H1 (cell line): Measurements from ENCODE around the gene TPRX1. TPM values are rescaled to one million over a fixed set of nuclear protein-coding genes. Genes with fewer than 3 reads are reported as not detected.

Experiments used
- CTCF ChIA-PET: fragments of 300-600 bp; sonication (Branson Sonifier 250); formaldehyde crosslinking; loops from one replicate; lab custom pipeline; 2021; ENCODE audit not compliant: partially characterized antibody; lab: Charles Lee
- POLR2A ChIA-PET: fragments of 300-600 bp; sonication (Branson Sonifier 250); formaldehyde crosslinking; loops from one replicate; lab custom pipeline; 2021; ENCODE audit warnings: inconsistent platforms; ENCODE audit not compliant: partially characterized antibody; lab: Charles Lee
- DNase-seq, 2 experiments: peaks; one replicate each; pipeline versions ENCODE4 v3.0.0 to v3.0.0-alpha.2; 2010 to 2022; ENCODE audit warnings: low spot score in 2 of 2, low read depth in 1 of 2, mixed read lengths in 1 of 2
- FAIRE-seq: peaks from 2 replicates; lab custom pipeline; 2011; peaks lifted over from hg19 to GRCh38; lab: Jason Lieb, UNC
- H2AFZ ChIP-seq: 2 replicates; pipeline ENCODE4 v1.8.1; 2012; ENCODE audit warnings: low read length, inconsistent platforms
- H2AK5ac ChIP-seq: 2 replicates; pipeline ENCODE4 v1.6.1; 2013; ENCODE audit warnings: low read depth, low read length
- H2BK120ac ChIP-seq: replicated peaks from 2 replicates; pipeline ENCODE3; 2013; ENCODE audit warnings: low read depth, low read length, inconsistent platforms
- H2BK12ac ChIP-seq: 2 replicates; pipeline ENCODE4 v1.6.1; 2013; ENCODE audit warnings: low read depth, low read length
- H2BK15ac ChIP-seq: 2 replicates; pipeline ENCODE4 v1.6.1; 2013; ENCODE audit warnings: low read length
- H2BK20ac ChIP-seq: 2 replicates; pipeline ENCODE4 v1.6.1; 2013; ENCODE audit warnings: low read length
- H2BK5ac ChIP-seq: 2 replicates; pipeline ENCODE4 v1.6.1; 2013; ENCODE audit warnings: low read depth, low read length
- H3K14ac ChIP-seq: 2 replicates; pipeline ENCODE4 v1.6.1; 2013; ENCODE audit warnings: inconsistent platforms; ENCODE audit not compliant: insufficient read length
- H3K18ac ChIP-seq: 2 replicates; pipeline ENCODE4 v1.6.1; 2013; ENCODE audit warnings: low read length; ENCODE audit errors: extremely low read depth
- H3K23ac ChIP-seq: 2 replicates; pipeline ENCODE4 v1.6.1; 2013; ENCODE audit warnings: inconsistent platforms; ENCODE audit not compliant: insufficient read length
- H3K23me2 ChIP-seq: 2 replicates; pipeline ENCODE4 v1.6.1; 2013; ENCODE audit warnings: low read depth, low read length
- H3K27ac ChIP-seq: 2 replicates; pipeline ENCODE4 v1.6.1; 2011; ENCODE audit warnings: low read depth, low read length, inconsistent platforms
- H3K27me3 ChIP-seq, 4 experiments: replicated peaks in 1 of 4; 1 replicate in 1 of 4; 2 replicates in 3 of 4; pipeline versions ENCODE4 v1.6.1 to v1.8.1; 2011 to 2013; ENCODE audit warnings: low read length in 3 of 4, mild to moderate bottlenecking in 3 of 4, inconsistent platforms in 2 of 4, mixed read lengths in 2 of 4, moderate library complexity in 1 of 4; ENCODE audit not compliant: control insufficient read depth in 3 of 4, insufficient read depth in 3 of 4; ENCODE audit errors: extremely low read depth in 1 of 4
- H3K36me3 ChIP-seq, 4 experiments: 2 replicates each; pipeline versions ENCODE4 v1.6.1 to v1.8.1; 2011 to 2013; ENCODE audit warnings: mild to moderate bottlenecking in 4 of 4, low read length in 3 of 4, moderate library complexity in 2 of 4, control low read depth in 1 of 4, inconsistent platforms in 1 of 4; ENCODE audit not compliant: insufficient read depth in 4 of 4, control insufficient read depth in 2 of 4
- H3K4ac ChIP-seq: replicated peaks from 2 replicates; pipeline ENCODE3; 2013; ENCODE audit warnings: low read length, low read depth, mixed read lengths, inconsistent platforms; ENCODE audit not compliant: insufficient read length
- H3K4me1 ChIP-seq, 4 experiments: replicated peaks in 1 of 4; 1 replicate in 1 of 4; 2 replicates in 3 of 4; pipeline versions ENCODE4 v1.6.1 to v1.8.1; 2011 to 2013; ENCODE audit warnings: low read length in 3 of 4, inconsistent platforms in 2 of 4, mixed read lengths in 1 of 4; ENCODE audit not compliant: insufficient read depth in 4 of 4, control insufficient read depth in 3 of 4
- H3K4me2 ChIP-seq, 2 experiments: 2 replicates each; pipeline versions ENCODE4 v1.6.1 to v1.8.1; 2011 to 2013; ENCODE audit warnings: low read depth in 2 of 2, low read length in 2 of 2, control low read depth in 1 of 2, inconsistent platforms in 1 of 2, mild to moderate bottlenecking in 1 of 2; ENCODE audit not compliant: insufficient read depth in 1 of 2
- H3K4me3 ChIP-seq, 4 experiments: fragments of 200-600, 300-600 bp in 1 of 4; sonication (generic), shearing (Covaris generic), sonication (Bioruptor Twin) in 1 of 4; 2 replicates each; pipeline versions ENCODE4 v1.5.1 to v1.8.1; 2011 to 2016; ENCODE audit warnings: low read length in 4 of 4, low read depth in 3 of 4, control low read depth in 2 of 4, inconsistent platforms in 2 of 4, mild to moderate bottlenecking in 2 of 4, mixed read lengths in 1 of 4, moderate library complexity in 1 of 4; ENCODE audit not compliant: insufficient read depth in 2 of 4; ENCODE audit errors: extremely low read depth in 1 of 4
- H3K56ac ChIP-seq: replicated peaks from 2 replicates; pipeline ENCODE3; 2013; ENCODE audit warnings: low read depth, mild to moderate bottlenecking, mixed read lengths, low read length, inconsistent platforms; ENCODE audit not compliant: insufficient read length
- H3K79me1 ChIP-seq: 2 replicates; pipeline ENCODE4 v1.6.1; 2013; ENCODE audit warnings: low read depth, low read length, control low read depth
- H3K79me2 ChIP-seq, 2 experiments: 2 replicates each; pipeline versions ENCODE4 v1.6.1 to v1.8.1; 2012 to 2013; ENCODE audit warnings: low read length in 2 of 2, mild to moderate bottlenecking in 2 of 2, inconsistent platforms in 1 of 2; ENCODE audit not compliant: insufficient read depth in 2 of 2, control insufficient read depth in 1 of 2
- H3K9ac ChIP-seq, 4 experiments: replicated peaks in 1 of 4; 1 replicate in 1 of 4; 2 replicates in 3 of 4; pipeline versions ENCODE4 v1.6.1 to v1.8.1; 2011 to 2013; ENCODE audit warnings: low read depth in 3 of 4, low read length in 3 of 4, control low read depth in 2 of 4, mild to moderate bottlenecking in 2 of 4, moderate library complexity in 2 of 4, inconsistent platforms in 1 of 4; ENCODE audit errors: extremely low read depth in 1 of 4
- H3K9me3 ChIP-seq, 2 experiments: 2 replicates each; pipeline versions ENCODE4 v1.6.1 to v1.8.1; 2012 to 2013; ENCODE audit warnings: mild to moderate bottlenecking in 2 of 2, moderate library complexity in 2 of 2, control low read depth in 1 of 2, inconsistent platforms in 1 of 2, low read depth in 1 of 2, low read length in 1 of 2, mixed read lengths in 1 of 2; ENCODE audit not compliant: insufficient read depth in 2 of 2
- H4K20me1 ChIP-seq, 2 experiments: replicated peaks in 1 of 2; 2 replicates each; pipeline versions ENCODE3 to v1.8.1; 2011 to 2013; ENCODE audit warnings: inconsistent platforms in 2 of 2, low read length in 2 of 2, mild to moderate bottlenecking in 1 of 2; ENCODE audit not compliant: insufficient read depth in 2 of 2, control insufficient read depth in 1 of 2
- H4K5ac ChIP-seq: 2 replicates; pipeline ENCODE4 v1.6.1; 2013; ENCODE audit warnings: low read length, low read depth, mixed read lengths, inconsistent platforms; ENCODE audit not compliant: insufficient read length
- H4K8ac ChIP-seq: 2 replicates; pipeline ENCODE4 v1.8.0; 2013; ENCODE audit warnings: mild to moderate bottlenecking, moderate library complexity, low read length, inconsistent platforms; ENCODE audit not compliant: insufficient read depth; ENCODE audit errors: extremely low read depth
- H4K91ac ChIP-seq: replicated peaks from 2 replicates; pipeline ENCODE3; 2013; ENCODE audit warnings: low read length, mixed read lengths, inconsistent platforms; ENCODE audit not compliant: insufficient read length
- ASH2L ChIP-seq: fragments of 200-600, 300-600 bp; sonication (generic); IDR thresholded peaks from one replicate; pipeline ENCODE4 v1.7.1; 2017; ENCODE audit warnings: low read length
- CBX5 ChIP-seq: fragments of 300-800, 300-1000 bp; sonication (generic); IDR thresholded peaks from 2 replicates; pipeline ENCODE4 v1.7.1; 2016; ENCODE audit warnings: antibody characterized with exemption, low read length, low read depth
- EP300 ChIP-seq, 2 experiments: IDR thresholded peaks; 1 replicate in 1 of 2; 2 replicates in 1 of 2; pipeline ENCODE4 v1.6.1; 2011 to 2012; ENCODE audit warnings: low read depth in 2 of 2, low read length in 2 of 2, mild to moderate bottlenecking in 2 of 2, borderline replicate concordance in 1 of 2, inconsistent platforms in 1 of 2, moderate library complexity in 1 of 2
- KDM5A ChIP-seq: fragments of 200-600 bp; IDR thresholded peaks from 2 replicates; pipeline ENCODE4 v1.7.1; 2012; ENCODE audit warnings: mild to moderate bottlenecking, low read length, inconsistent platforms, mixed read lengths
- POU5F1 ChIP-seq: IDR thresholded peaks from 2 replicates; pipeline ENCODE4 v1.6.1; 2011; ENCODE audit warnings: low read depth, mild to moderate bottlenecking, low read length, moderate library complexity
- RBBP5 ChIP-seq: IDR thresholded peaks from 2 replicates; pipeline ENCODE4 v1.7.1; 2012; ENCODE audit warnings: low read depth, mild to moderate bottlenecking, inconsistent platforms, low read length, moderate library complexity, borderline replicate concordance
- SIN3A ChIP-seq, 2 experiments: IDR thresholded peaks in 1 of 2; conservative IDR thresholded peaks in 1 of 2; 2 replicates each; pipeline ENCODE4 v1.6.1; 2011 to 2012; ENCODE audit warnings: low read length in 2 of 2, improper control_type of control experiment in 1 of 2, low read depth in 1 of 2, mild to moderate bottlenecking in 1 of 2
- SIRT6 ChIP-seq: IDR thresholded peaks from one replicate; pipeline ENCODE4 v1.7.1; 2012; ENCODE audit warnings: low read length, inconsistent platforms
- TAF7 ChIP-seq: optimal IDR thresholded peaks from 2 replicates; pipeline ENCODE3; 2011; ENCODE audit warnings: low read depth, mild to moderate bottlenecking, inconsistent platforms, low read length, moderate library complexity, borderline replicate concordance
- YY1 ChIP-seq: IDR thresholded peaks from 2 replicates; pipeline ENCODE4 v1.6.1; 2011; ENCODE audit warnings: low read depth, mild to moderate bottlenecking, low read length
- WGBS, 2 experiments: shearing (Covaris generic) in 1 of 2; methylation state at CpG; one replicate each; pipeline versions ENCODE4 v1.1.6 to v1.1.7; 2013 to 2015; ENCODE audit warnings: low lambda C conversion rate in 2 of 2, mixed read lengths in 2 of 2, inconsistent platforms in 1 of 2, low coverage in 1 of 2, missing lambda C conversion rate in 1 of 2; ENCODE audit not compliant: insufficient replicate concordance in 2 of 2, insufficient coverage in 1 of 2, insufficient read length in 1 of 2; ENCODE audit errors: extremely low coverage in 1 of 2, missing lambda C conversion rate in 1 of 2; 5-methylcytosine and 5-hydroxymethylcytosine counted together
- polyA plus RNA-seq, 7 experiments: library from polyadenylated mRNA; depleted of rRNA in 3 of 7; stranded (reverse) in 5 of 7; unstranded in 2 of 7; fragments of >200 nt in 5 of 7; fragments of 200-250 nt in 2 of 7; gene quantifications; 1 replicate in 5 of 7; 2 replicates in 1 of 7; 4 replicates in 1 of 7; pipeline versions ENCODE4 v1.2.1 to v1.2.3, GENCODE V29; 2011 to 2013; ENCODE audit warnings: missing spikeins in 2 of 7, mixed read lengths in 2 of 7
- total RNA-seq: library from RNA; stranded (reverse); fragmentation: NEBNext Ultra II Directional; extraction: Animal tissue kit (Norgen Biotek cat#: 25700); gene quantifications from 2 replicates; pipeline ENCODE4 v1.2.1, GENCODE V29; 2021
- TF ChIP-seq, protein P1 (sequence below): IDR thresholded peaks from 2 replicates; pipeline ENCODE4 v1.6.1; 2012; ENCODE audit warnings: low read length, inconsistent platforms

TPRX1 gene
- total and polyA plus RNA-seq, 2 of the 8 experiments (the other 6 are each of a cell fraction or from before 2014, with no cell fraction given) = 0.03 TPM; not detected in 1

- Histone ChIP-seq H4K8ac (no peak overlapping the region), H4K20me1 (no peaks in the 10 kb centered on the region), H2BK20ac (no peak overlapping the region), H3K27me3 (no peaks in the 10 kb centered on the region), H3K23me2 (no peaks in the 10 kb centered on the region), H3K56ac (no peak overlapping the region), H3K9me3 (no peaks in the 10 kb centered on the region), H2BK12ac (no peak overlapping the region), H3K79me2 (no peaks in the 10 kb centered on the region), H3K14ac (no peak overlapping the region), H3K4ac (no peak overlapping the region), H2BK15ac (no peak overlapping the region), H2BK5ac (no peak overlapping the region), H2BK120ac (no peak overlapping the region), H3K4me1 (no peaks in the 10 kb centered on the region), H3K18ac (no peak overlapping the region), H2AFZ (no peak overlapping the region), H2AK5ac (no peak overlapping the region), H3K36me3 (no peaks in the 10 kb centered on the region), H3K4me3 (no peak overlapping the region), H3K4me2 (no peak overlapping the region), H3K9ac (no peak overlapping the region), H3K23ac (no peak overlapping the region), H3K27ac (no peak overlapping the region), H3K79me1 (no peaks in the 10 kb centered on the region), H4K91ac (no peak overlapping the region), H4K5ac (no peak overlapping the region)
- WGBS, 2 experiments = 92% methylated on average over 2 of the region's 2 CpGs; no CpG with 5 or more reads in 1 of the 2 experiments
- ChIA-PET POLR2A (no interaction called here), CTCF (interaction anchor here (0.6 to 1.8 kb wide), 8 partner anchors 13 to 91 kb away, joined by 3 to 6 read pairs (median 4); no protein-coding TSS in a partner anchor)
- DNase-seq (no peak), FAIRE-seq (no peak)
- TF ChIP-seq POU5F1 (no peak), EP300 (IDR thresholded peaks at IDR 0.05; ENCODE audit: borderline replicate concordance in 1 of 2, low read depth in 2 of 2, low read length in 2 of 2) (no peak), KDM5A (no peak), YY1 (no peak), CBX5 (no peak), RBBP5 (no peak), SIN3A (conservative IDR thresholded peaks at IDR 0.05 in 1 of 2, IDR thresholded peaks at IDR 0.05 in 1 of 2; ENCODE audit: low read depth in 1 of 2, low read length in 2 of 2) (no peak), SIRT6 (no peak), TAF7 (no peak), ASH2L (no peak)
- TF ChIP-seq, protein P1, sequence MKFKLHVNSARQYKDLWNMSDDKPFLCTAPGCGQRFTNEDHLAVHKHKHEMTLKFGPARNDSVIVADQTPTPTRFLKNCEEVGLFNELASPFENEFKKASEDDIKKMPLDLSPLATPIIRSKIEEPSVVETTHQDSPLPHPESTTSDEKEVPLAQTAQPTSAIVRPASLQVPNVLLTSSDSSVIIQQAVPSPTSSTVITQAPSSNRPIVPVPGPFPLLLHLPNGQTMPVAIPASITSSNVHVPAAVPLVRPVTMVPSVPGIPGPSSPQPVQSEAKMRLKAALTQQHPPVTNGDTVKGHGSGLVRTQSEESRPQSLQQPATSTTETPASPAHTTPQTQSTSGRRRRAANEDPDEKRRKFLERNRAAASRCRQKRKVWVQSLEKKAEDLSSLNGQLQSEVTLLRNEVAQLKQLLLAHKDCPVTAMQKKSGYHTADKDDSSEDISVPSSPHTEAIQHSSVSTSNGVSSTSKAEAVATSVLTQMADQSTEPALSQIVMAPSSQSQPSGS = no peak
These were observed 7.6 kb downstream of the TPRX1 start for GRCh38 chr19:47796785-47797184.
